Measurements from ENCODE around the gene TBC1D22A.
A peak's percentile ranks its signal among the peaks of the same experiment; 100 is the strongest.

The TBC1D22A gene

GRCh38 chr22:47032956-47033647, 270.7 kb downstream of the TBC1D22A start:
- no peak for DNase-seq (ENCODE audit: low spot score)

- DNase-seq (ENCODE audit: low spot score), result no peak
Observed at GRCh38 chr22:47033648-47034000, 271.2 kb downstream of the TBC1D22A start.

GRCh38 chr22:47034076-47034808, 271.8 kb downstream of the TBC1D22A start:
- DNase-seq (ENCODE audit: low spot score), result peak; percentile 5

- DNase-seq (ENCODE audit: low spot score), result peak; percentile 70
Observed at GRCh38 chr22:47034905-47035419, 272.5 kb downstream of the TBC1D22A start.

- DNase-seq (ENCODE audit: low spot score), result no peak
Observed at GRCh38 chr22:47035425-47035881, 273.0 kb downstream of the TBC1D22A start.

GRCh38 chr22:47036352-47036751, 273.9 kb downstream of the TBC1D22A start:
- DNase-seq (ENCODE audit: low spot score), result no peak

GRCh38 chr22:47036936-47037485, 274.6 kb downstream of the TBC1D22A start:
- DNase-seq (ENCODE audit: low spot score), result no peak

- no peak for DNase-seq (ENCODE audit: low spot score)
Observed at GRCh38 chr22:47038206-47038835, 275.9 kb downstream of the TBC1D22A start.

GRCh38 chr22:47039356-47039755, 276.9 kb downstream of the TBC1D22A start:
- no peak for DNase-seq (ENCODE audit: low spot score)

- DNase-seq (ENCODE audit: low spot score), result no peak
Observed at GRCh38 chr22:47040486-47041270, 278.2 kb downstream of the TBC1D22A start.

GRCh38 chr22:47041271-47042115, 279.0 kb downstream of the TBC1D22A start:
- DNase-seq (ENCODE audit: low spot score), result no peak

- DNase-seq (ENCODE audit: low spot score), result no peak
Observed at GRCh38 chr22:47042116-47042825, 279.8 kb downstream of the TBC1D22A start.

- no peak for DNase-seq (ENCODE audit: low spot score)
Observed at GRCh38 chr22:47042861-47043496, 280.5 kb downstream of the TBC1D22A start.

- DNase-seq (ENCODE audit: low spot score), result peak; percentile 85
Observed at GRCh38 chr22:47043835-47044721, 281.6 kb downstream of the TBC1D22A start.

GRCh38 chr22:47044722-47045535, 282.5 kb downstream of the TBC1D22A start:
- no peak for DNase-seq (ENCODE audit: low spot score)

- DNase-seq (ENCODE audit: low spot score), result no peak
Observed at GRCh38 chr22:47045691-47046410, 283.4 kb downstream of the TBC1D22A start.
